ENCODE data around the gene FOXB1.
A peak's percentile ranks its signal among the peaks of the same experiment; 100 is the strongest.

Gene FOXB1

DNA sequence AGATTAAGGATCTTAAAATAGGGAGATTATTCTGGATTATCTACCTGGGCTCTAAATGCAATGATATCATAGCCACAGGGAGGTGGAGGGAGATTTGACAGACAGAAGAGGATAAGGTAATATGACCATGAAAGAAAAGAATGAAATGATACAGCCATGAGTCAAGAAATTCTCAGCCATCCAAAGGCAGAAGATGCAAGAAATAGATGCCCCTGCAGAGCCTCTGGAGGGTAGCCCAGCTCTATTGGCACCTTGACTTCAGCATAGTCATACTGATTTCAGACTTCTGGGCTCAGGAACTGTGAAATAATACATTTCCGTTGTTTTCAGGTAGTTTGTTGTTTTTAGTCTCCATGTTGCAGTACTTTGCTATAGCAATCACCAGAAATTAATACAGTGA is 31.9 kb upstream of the FOXB1 start:
- H3K4ac ChIP-seq (ENCODE audit: low read depth in 1 of 2, low read length in 2 of 2) = no peak overlapping the region
- H2BK12ac ChIP-seq (ENCODE audit: low read length in 2 of 2) = no peak overlapping the region
- H2BK120ac ChIP-seq (ENCODE audit: low read depth, low read length) = no peak overlapping the region
- no peaks in the 10 kb centered on the region for H3K79me1 ChIP-seq (replicated peaks; ENCODE audit: low read length, poor library complexity, severe bottlenecking)
- no peak overlapping the region for H3K27ac ChIP-seq (ENCODE audit: low read length, poor library complexity, severe bottlenecking)
- no peak overlapping the region for H3K9ac ChIP-seq (ENCODE audit: low read length)
- no peaks in the 10 kb centered on the region for H3K9me3 ChIP-seq (ENCODE audit: control insufficient read depth, low read length)
- H2BK15ac ChIP-seq (ENCODE audit: low read depth, poor library complexity, severe bottlenecking) = no peak overlapping the region
- no peak for DNase-seq
- H3K27me3 ChIP-seq (ENCODE audit: control insufficient read depth in 1 of 2, insufficient read depth in 1 of 2, low read length in 2 of 2) = peaks cover 0 to 12% of the 10 kb centered on the region in 2 experiments
- no peak overlapping the region for H3K14ac ChIP-seq (ENCODE audit: low read length in 2 of 2)
- no peak overlapping the region for H4K8ac ChIP-seq (ENCODE audit: low read length)
- no peaks in the 10 kb centered on the region for H3K4me1 ChIP-seq (ENCODE audit: control insufficient read depth, insufficient read depth, low read depth, low read length)
- no peak overlapping the region for H4K91ac ChIP-seq (ENCODE audit: low read length)
- no peak overlapping the region for H3K4me3 ChIP-seq (ENCODE audit: insufficient read depth in 1 of 2, low read depth in 1 of 2, low read length in 2 of 2)
- H2AFZ ChIP-seq (ENCODE audit: low read depth, low read length) = no peak overlapping the region
- no peak overlapping the region for H3K23ac ChIP-seq (ENCODE audit: low read length in 2 of 2)
- H2BK5ac ChIP-seq (ENCODE audit: low read depth, low read length, poor library complexity, severe bottlenecking) = no peak overlapping the region
- no CpG with 5 or more reads among the region's 1 CpG for WGBS
- H2AK5ac ChIP-seq (ENCODE audit: low read length, severe bottlenecking) = no peak overlapping the region
- H3K36me3 ChIP-seq (ENCODE audit: control insufficient read depth in 1 of 2, insufficient read depth in 2 of 2, low read depth in 1 of 2, low read length in 2 of 2) = no peaks in the 10 kb centered on the region
- no peak overlapping the region for H3K18ac ChIP-seq (ENCODE audit: low read depth in 1 of 2, low read length in 2 of 2)
- no peak overlapping the region for H3K4me2 ChIP-seq (ENCODE audit: low read length, poor library complexity, severe bottlenecking)

DNA sequence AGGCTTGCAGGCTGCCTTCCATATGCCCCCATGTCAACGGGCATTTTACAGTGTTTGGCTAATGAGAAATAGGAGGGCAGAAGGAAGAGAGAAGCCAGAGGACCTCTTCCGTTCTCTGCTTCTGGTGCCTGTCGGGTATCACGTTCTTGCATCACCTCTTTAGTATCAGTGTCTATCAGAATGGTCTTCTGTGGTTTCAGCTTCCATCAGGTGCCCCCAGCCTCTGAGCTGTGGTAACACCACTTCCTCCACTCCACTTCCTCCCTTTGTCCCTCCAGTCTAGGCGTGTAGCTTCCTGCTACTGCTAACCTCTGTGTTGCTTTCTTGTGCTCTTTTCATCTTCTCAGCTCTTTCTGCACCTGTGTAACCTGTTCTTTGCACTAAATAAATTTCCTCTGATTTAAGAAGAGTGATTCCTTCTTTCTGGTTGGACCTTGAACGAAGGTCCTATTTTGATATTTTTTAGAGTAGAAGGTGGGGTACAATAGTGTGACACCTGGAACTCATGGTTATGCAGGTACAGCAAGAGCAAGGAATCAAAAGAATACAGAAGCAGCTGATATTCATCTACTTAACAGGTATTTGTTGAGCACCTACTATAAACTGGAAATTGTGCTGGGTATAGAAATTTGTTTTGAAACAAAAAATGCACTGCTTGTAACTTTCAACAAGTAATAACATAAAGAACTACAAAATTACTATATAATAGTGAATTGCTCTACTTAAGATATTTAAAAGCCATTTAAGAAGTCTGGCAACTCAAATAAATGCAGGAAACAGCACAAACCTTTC is 27.4 kb upstream of the FOXB1 start:
- WGBS = 65% methylated on average over 6 of the region's 6 CpGs
- no peak overlapping the region for H2AFZ ChIP-seq (ENCODE audit: low read depth, low read length)

GRCh38 chr15:59991834-59992233 is 12.3 kb upstream of the FOXB1 start:
- Histone ChIP-seq H2BK12ac (ENCODE audit: low read length in 2 of 2) (no peak overlapping the region), H3K18ac (ENCODE audit: low read depth in 1 of 2, low read length in 2 of 2) (no peak overlapping the region), H2BK15ac (ENCODE audit: low read depth, poor library complexity, severe bottlenecking) (no peak overlapping the region), H2AFZ (ENCODE audit: low read depth, low read length) (no peak overlapping the region), H3K14ac (ENCODE audit: low read length in 2 of 2) (no peak overlapping the region), H2BK5ac (ENCODE audit: low read depth, low read length, poor library complexity, severe bottlenecking) (no peak overlapping the region), H3K79me1 (replicated peaks; ENCODE audit: low read length, poor library complexity, severe bottlenecking) (no peaks in the 10 kb centered on the region), H4K8ac (ENCODE audit: low read length) (no peak overlapping the region), H3K23ac (ENCODE audit: low read length in 2 of 2) (no peak overlapping the region), H2AK5ac (ENCODE audit: low read length, severe bottlenecking) (no peak overlapping the region), H3K27me3 (ENCODE audit: control insufficient read depth in 1 of 2, insufficient read depth in 1 of 2, low read length in 2 of 2) (peaks cover 56 to 87% of the 10 kb centered on the region in 2 experiments), H3K4me1 (ENCODE audit: control insufficient read depth, insufficient read depth, low read depth, low read length) (peaks cover 10% of the 10 kb centered on the region), H3K4me2 (ENCODE audit: low read length, poor library complexity, severe bottlenecking) (no peak overlapping the region), H3K4me3 (ENCODE audit: insufficient read depth in 1 of 2, low read depth in 1 of 2, low read length in 2 of 2) (no peak overlapping the region), H3K27ac (ENCODE audit: low read length, poor library complexity, severe bottlenecking) (no peak overlapping the region), H3K36me3 (ENCODE audit: control insufficient read depth in 1 of 2, insufficient read depth in 2 of 2, low read depth in 1 of 2, low read length in 2 of 2) (no peaks in the 10 kb centered on the region), H3K9me3 (ENCODE audit: control insufficient read depth, low read length) (peaks cover 4% of the 10 kb centered on the region), H3K4ac (ENCODE audit: low read depth in 1 of 2, low read length in 2 of 2) (no peak overlapping the region), H2BK120ac (ENCODE audit: low read depth, low read length) (no peak overlapping the region), H3K9ac (ENCODE audit: low read length) (no peak overlapping the region), H4K91ac (ENCODE audit: low read length) (no peak overlapping the region)
- DNase-seq = no peak
- 20% methylated on average over 1 of the region's 2 CpGs for WGBS

More for the DNA sequence above, 27.4 kb upstream of the FOXB1 start:
- no peak overlapping the region for H4K91ac ChIP-seq (ENCODE audit: low read length)
- H4K8ac ChIP-seq (ENCODE audit: low read length) = no peak overlapping the region
- H3K18ac ChIP-seq (ENCODE audit: low read depth in 1 of 2, low read length in 2 of 2) = no peak overlapping the region
- H3K9ac ChIP-seq (ENCODE audit: low read length) = no peak overlapping the region
- H3K4me3 ChIP-seq (ENCODE audit: insufficient read depth in 1 of 2, low read depth in 1 of 2, low read length in 2 of 2) = no peak overlapping the region
- H2AK5ac ChIP-seq (ENCODE audit: low read length, severe bottlenecking) = no peak overlapping the region
- H3K9me3 ChIP-seq (ENCODE audit: control insufficient read depth, low read length) = peaks cover 3% of the 10 kb centered on the region
- H3K4me1 ChIP-seq (ENCODE audit: control insufficient read depth, insufficient read depth, low read depth, low read length) = no peaks in the 10 kb centered on the region
- no peak overlapping the region for H2BK120ac ChIP-seq (ENCODE audit: low read depth, low read length)
- no peak overlapping the region for H2BK15ac ChIP-seq (ENCODE audit: low read depth, poor library complexity, severe bottlenecking)
- no peak overlapping the region for H2BK12ac ChIP-seq (ENCODE audit: low read length in 2 of 2)
- no peak overlapping the region for H3K4ac ChIP-seq (ENCODE audit: low read depth in 1 of 2, low read length in 2 of 2)
- H3K14ac ChIP-seq (ENCODE audit: low read length in 2 of 2) = no peak overlapping the region
- no peak for DNase-seq
- no peak overlapping the region for H3K4me2 ChIP-seq (ENCODE audit: low read length, poor library complexity, severe bottlenecking)
- H3K23ac ChIP-seq (ENCODE audit: low read length in 2 of 2) = no peak overlapping the region
- no peak overlapping the region for H2BK5ac ChIP-seq (ENCODE audit: low read depth, low read length, poor library complexity, severe bottlenecking)
- H3K79me1 ChIP-seq (replicated peaks; ENCODE audit: low read length, poor library complexity, severe bottlenecking) = no peaks in the 10 kb centered on the region
- H3K27ac ChIP-seq (ENCODE audit: low read length, poor library complexity, severe bottlenecking) = no peak overlapping the region
- peaks cover 5 to 15% of the 10 kb centered on the region in 2 experiments for H3K27me3 ChIP-seq (ENCODE audit: control insufficient read depth in 1 of 2, insufficient read depth in 1 of 2, low read length in 2 of 2)
- no peaks in the 10 kb centered on the region for H3K36me3 ChIP-seq (ENCODE audit: control insufficient read depth in 1 of 2, insufficient read depth in 2 of 2, low read depth in 1 of 2, low read length in 2 of 2)

GRCh38 chr15:59993041-59993750 is 10.9 kb upstream of the FOXB1 start:
- Histone ChIP-seq H3K18ac (ENCODE audit: low read depth in 1 of 2, low read length in 2 of 2) (no peak overlapping the region), H2AK5ac (ENCODE audit: low read length, severe bottlenecking) (no peak overlapping the region), H3K4me1 (ENCODE audit: control insufficient read depth, insufficient read depth, low read depth, low read length) (peaks cover 13% of the 10 kb centered on the region), H3K9ac (ENCODE audit: low read length) (no peak overlapping the region), H4K91ac (ENCODE audit: low read length) (no peak overlapping the region), H3K36me3 (ENCODE audit: control insufficient read depth in 1 of 2, insufficient read depth in 2 of 2, low read depth in 1 of 2, low read length in 2 of 2) (no peaks in the 10 kb centered on the region), H2BK5ac (ENCODE audit: low read depth, low read length, poor library complexity, severe bottlenecking) (no peak overlapping the region), H2BK15ac (ENCODE audit: low read depth, poor library complexity, severe bottlenecking) (no peak overlapping the region), H3K27ac (ENCODE audit: low read length, poor library complexity, severe bottlenecking) (no peak overlapping the region), H3K4me3 (ENCODE audit: insufficient read depth in 1 of 2, low read depth in 1 of 2, low read length in 2 of 2) (no peak overlapping the region), H3K14ac (ENCODE audit: low read length in 2 of 2) (no peak overlapping the region), H4K8ac (ENCODE audit: low read length) (peak overlapping the region; percentile 60), H3K79me1 (replicated peaks; ENCODE audit: low read length, poor library complexity, severe bottlenecking) (no peaks in the 10 kb centered on the region), H2BK120ac (ENCODE audit: low read depth, low read length) (no peak overlapping the region), H2AFZ (ENCODE audit: low read depth, low read length) (no peak overlapping the region), H3K27me3 (ENCODE audit: control insufficient read depth in 1 of 2, insufficient read depth in 1 of 2, low read length in 2 of 2) (peaks cover 68 to 89% of the 10 kb centered on the region in 2 experiments), H3K4me2 (ENCODE audit: low read length, poor library complexity, severe bottlenecking) (no peak overlapping the region), H2BK12ac (ENCODE audit: low read length in 2 of 2) (no peak overlapping the region), H3K23ac (ENCODE audit: low read length in 2 of 2) (no peak overlapping the region), H3K9me3 (ENCODE audit: control insufficient read depth, low read length) (no peaks in the 10 kb centered on the region), H3K4ac (ENCODE audit: low read depth in 1 of 2, low read length in 2 of 2) (no peak overlapping the region)
- whole genome bisulfite sequencing = 93% methylated on average over 20 of the region's 35 CpGs
- no peak for DNase-seq
